ENCODE measurements around the gene TBX15. TPM values are rescaled to one million over a fixed set of nuclear protein-coding genes. Genes with fewer than 3 reads are reported as not detected.
A peak's percentile ranks its signal among the peaks of the same experiment; 100 is the strongest.

The TBX15 gene
- 35.3 TPM for polyA plus RNA-seq (2013, experiment 1 of 2; ENCODE audit: insufficient read length)
- 39.8 TPM for polyA plus RNA-seq (2013, experiment 2 of 2; ENCODE audit: insufficient read length)

DNA sequence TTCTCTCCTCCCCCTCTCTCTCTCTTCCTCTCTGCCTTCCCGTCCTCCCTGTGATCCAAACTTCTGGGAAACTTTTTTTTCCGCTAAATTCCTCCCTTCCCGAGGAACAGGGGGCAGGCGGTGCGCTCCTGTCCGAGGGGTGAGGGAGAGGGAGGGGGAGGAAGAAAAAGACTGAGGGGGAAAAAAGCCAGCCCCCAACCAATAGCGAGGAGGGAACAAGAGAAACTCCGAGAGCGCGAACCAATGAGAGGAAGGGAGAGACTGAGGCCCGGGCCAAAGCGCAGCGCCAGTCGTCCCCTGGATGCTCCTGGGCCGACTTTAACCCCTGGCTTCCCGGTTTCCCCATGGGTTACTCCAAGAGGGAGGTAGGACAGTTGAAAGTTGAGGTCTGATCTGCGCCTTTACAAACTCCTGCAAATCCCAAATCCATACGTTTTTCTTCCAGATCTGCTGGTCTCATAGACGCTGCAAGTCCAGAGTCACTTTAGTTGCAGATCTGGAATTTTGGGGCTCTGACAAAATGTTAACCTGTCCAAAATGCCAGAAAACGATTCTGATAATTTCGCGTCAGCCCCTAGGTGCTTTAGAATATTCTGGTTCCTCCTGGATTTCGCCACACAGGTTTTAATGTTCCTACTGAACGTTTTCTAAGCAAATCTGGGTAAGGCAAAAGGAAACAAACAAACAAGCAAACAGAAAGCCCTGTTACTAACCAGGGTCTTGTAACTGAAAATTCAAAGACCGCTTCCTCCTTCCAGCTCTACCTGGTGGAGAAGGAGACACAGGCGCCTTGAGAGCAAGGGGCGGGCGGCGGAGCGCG, at the start of gene TBX15:
Gene TBX15 (minus strand): TSS at position 158 of the 820 bp plus-strand sequence. CDS start 548 bp downstream, outside the sequence.
- peak; percentile 94 for DNase-seq

DNA sequence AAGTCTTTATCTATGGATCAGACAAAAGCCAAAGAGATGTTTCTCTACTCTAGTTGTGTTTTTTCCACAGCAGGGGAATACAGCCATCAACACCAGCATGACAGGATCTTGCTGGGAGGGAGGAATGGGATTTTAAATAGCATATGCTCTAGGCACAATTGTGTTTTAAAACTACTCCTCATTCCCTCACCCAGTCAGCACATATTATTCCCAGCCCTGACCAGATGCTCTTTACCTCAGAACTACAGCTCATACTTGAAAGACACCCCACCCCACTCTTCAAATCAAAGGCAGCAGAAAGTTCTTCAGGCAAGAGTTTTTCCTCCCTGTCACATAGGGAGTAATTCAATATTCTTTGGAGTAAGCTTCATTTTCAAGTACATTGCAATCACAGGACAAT, 46.2 kb upstream of the TBX15 start:
- DNase-seq = no peak

- no peak for DNase-seq
Observed at GRCh38 chr1:119032986-119033385, 44.8 kb upstream of the TBX15 start.

- DNase-seq = no peak
Observed at GRCh38 chr1:119027759-119028158, 39.6 kb upstream of the TBX15 start.

DNA sequence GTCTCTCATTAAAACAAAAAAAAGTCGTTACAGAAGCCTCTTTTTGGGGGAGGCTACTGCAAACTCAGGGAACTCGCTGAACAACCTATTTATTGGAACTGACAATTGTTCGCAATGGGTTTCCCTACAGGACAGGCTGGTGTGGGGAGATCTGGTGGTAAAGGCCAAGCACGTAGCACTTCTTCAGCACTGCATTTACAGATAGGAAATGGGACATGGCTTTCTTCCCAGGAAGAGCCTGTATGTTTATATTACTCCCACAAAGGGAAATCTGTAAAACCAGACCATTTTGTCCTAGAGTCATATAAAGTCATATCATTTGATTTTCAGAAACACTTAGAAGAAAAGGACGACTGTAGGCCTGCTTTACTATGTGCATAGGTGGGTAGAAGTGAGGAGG, 38.8 kb upstream of the TBX15 start:
- no peak for DNase-seq

GRCh38 chr1:119015547-119015946, 27.4 kb upstream of the TBX15 start:
- DNase-seq = no peak

DNA sequence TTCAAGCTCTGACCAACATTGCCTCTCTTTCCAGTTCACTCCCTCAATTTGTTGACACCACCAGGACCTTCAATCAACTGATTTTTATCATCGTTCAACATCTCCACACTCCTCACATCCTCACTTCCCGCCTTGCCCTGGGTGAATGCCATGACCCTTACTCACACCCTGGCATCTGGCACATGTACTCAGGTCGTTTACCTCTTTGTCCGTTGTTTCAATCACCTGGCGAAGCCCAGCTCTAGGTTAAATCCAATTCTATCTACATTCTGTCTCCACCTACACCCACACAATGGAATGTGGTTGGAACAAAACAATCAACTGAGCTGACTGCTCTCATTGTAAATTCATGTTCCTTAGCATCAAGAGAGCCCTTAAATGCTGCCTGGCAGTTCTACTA, 24.2 kb upstream of the TBX15 start:
- no peak for DNase-seq

GRCh38 chr1:119011706-119012105, 23.6 kb upstream of the TBX15 start:
- peak; percentile 73 for DNase-seq

- peak; percentile 67 for DNase-seq
Observed at GRCh38 chr1:119011116-119011515, 23.0 kb upstream of the TBX15 start.

- peak; percentile 91 for DNase-seq
Observed at GRCh38 chr1:119010201-119010600, 22.1 kb upstream of the TBX15 start.

GRCh38 chr1:119009312-119009655, 21.1 kb upstream of the TBX15 start:
- DNase-seq = no peak

GRCh38 chr1:119008483-119009311, 20.6 kb upstream of the TBX15 start:
- DNase-seq = peak; percentile 87

DNA sequence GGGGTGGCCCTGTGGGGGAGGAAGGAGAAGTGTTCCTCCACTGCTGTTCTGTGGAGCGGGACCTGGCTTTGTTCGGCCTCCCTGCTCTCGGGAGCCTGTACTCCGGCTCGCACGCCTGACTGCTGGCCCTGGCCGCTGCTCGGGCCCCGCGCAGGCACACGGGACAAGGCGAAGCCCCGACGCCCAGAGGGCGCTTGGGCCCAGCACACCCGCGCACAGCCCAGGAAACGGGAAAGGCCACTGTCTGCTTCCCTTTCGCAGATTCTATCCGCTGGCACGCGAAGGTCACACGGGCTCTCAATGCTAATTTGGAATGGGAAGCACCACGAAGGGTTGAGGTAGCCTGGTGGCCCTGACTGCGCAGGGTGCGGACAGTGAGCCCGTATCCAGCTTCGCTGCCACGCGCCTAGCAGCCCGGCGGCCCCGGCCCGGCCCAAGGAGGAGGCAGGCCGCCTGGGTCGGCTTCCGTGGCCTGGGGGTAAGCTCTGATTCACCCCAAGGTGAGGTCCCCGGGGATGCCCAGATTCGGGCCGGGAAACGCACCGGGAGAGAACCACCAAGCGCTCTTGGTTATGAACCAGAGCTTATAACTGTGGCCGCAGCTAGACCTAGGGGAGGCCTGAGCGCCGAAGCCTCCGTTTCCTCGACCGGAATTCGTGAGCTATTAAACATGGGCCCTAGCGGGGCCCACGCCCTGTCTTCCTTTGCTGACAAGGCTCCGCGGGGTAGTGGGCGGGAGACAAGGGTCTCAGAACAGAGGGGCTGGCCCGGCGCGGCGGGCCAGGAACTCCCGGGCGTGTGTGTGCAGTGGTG, 19.7 kb upstream of the TBX15 start:
- DNase-seq = no peak

GRCh38 chr1:119007339-119007669, 19.2 kb upstream of the TBX15 start:
- no peak for DNase-seq

GRCh38 chr1:119006406-119007279, 18.5 kb upstream of the TBX15 start:
- no peak for DNase-seq

DNA sequence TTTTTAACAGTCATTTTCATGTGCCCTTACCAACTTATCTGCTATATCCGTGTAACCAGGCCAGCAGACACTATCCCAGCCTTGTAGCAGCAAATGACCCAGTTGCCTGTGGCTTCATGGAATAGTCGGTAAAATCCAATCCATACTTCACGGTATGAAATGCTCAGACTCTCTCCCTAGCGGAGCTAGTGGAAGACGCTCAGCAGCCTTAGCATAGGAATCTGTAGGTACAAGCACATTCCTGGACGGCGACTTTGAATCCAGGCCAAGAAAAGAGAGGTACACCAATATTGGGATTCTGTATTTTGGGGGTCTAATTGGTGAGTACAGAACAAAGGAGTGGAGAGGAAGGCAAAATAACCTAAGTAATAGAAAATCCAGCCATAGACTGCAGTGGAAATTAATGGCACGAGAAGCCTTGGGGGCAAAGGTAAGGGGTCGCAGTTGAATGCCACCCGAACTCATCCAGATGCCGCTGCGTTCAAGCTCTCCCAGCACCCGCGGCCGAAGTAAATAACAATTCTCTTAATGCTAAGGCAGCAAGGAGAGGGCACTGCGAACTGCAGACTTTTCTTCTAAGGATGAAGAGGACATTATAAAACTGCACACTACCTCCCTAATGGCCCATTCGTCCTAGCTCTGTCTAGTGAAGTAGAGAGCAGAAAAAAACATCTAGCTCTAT, 17.7 kb upstream of the TBX15 start:
- no peak for DNase-seq

GRCh38 chr1:119004781-119005180, 16.6 kb upstream of the TBX15 start:
- no peak for DNase-seq

DNA sequence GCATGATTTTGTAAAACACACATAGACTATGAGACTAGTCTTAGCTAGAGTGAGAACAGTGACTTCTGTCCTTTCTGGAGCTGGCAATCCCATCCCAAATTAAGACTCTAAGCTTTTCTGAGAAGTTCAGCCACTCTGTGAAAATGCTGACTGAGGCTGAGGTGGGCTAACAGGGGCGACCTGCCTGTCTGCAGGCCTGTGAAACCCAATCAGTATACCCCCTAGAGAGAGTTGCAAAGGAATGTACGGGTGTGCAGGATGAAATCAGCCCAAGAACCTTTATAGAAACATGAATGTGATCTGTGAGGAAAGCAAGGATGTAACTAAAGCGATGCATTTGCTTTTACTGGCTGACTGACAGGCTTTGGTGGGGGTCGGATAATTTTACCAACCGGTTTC, 16.0 kb upstream of the TBX15 start:
- no peak for DNase-seq

DNA sequence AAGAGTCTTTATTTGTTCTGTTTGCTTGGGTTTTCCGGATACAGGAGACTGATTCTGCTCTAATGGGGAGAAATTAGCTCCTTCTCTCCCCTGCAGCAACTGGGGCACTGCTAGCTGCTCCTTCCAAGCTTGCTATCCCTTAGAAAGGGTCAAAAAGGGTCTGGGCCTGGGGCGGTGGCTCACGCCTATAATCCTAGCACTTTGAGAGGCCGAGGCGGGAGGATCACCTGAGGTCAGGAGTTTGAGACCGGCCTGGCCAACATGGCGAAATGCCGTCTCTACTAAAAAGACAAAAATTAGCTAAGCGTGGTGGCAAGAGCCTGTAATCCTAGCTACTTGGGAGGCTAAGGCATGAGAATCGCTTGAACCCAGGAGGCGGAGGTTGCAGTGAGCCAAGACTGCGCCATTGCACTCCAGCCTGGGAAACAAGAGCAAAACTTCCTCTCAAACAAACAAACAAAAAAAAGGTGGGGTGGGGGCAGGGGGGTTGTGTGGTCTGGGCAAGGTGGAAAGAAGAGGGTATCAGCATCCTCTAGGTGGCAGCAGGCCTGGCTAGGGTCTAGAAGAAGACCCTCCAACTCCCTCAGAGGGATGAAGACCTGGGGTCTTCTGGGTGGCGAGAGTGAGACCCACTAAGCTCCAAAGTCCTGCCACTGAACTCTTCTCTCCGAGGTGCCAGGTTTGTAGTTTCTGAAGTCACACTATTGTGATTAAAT, 15.4 kb upstream of the TBX15 start:
- no peak for DNase-seq

DNA sequence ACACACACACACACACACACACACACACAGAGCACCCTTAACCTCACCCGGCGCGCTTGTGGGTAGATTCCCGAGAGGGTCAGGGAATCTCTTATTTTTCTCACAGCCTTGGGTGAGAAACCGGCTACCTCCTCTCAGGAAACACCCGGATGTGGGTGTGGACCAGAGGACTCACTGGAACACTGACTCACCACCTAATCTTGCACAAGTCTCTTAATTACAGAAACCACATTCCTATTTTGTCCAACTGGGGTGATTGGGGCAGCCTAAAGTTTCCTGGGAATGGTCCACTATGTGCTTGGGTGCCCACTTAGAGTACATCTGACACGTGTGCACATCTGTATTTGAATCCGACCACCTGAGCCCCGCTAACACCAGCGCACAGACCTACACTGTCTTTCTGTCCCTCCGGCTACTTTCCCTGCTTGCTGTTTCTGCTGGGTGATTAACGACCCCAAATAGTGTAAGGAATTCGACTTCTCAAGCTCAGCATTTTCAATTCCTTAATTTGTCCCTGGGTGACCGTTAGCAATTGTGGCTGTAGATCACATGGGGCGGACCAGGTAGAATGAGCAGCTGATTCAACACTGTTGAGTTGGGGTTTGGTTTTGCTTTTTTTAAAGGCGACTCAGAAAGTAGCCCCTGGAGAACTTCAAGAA, 14.0 kb upstream of the TBX15 start:
- peak; percentile 94 for DNase-seq

All from fibroblast of skin of scalp (primary cell).